K562 (cell line): ENCODE data around the gene PYDC2. TPM values are rescaled to one million over a fixed set of nuclear protein-coding genes. Genes with fewer than 3 reads are reported as not detected.

Source experiments
- ATAC-seq: fragments of 200-7000 bp; cut with Tn5 transposase; 3 replicates; pipeline ENCODE4 v1.9.1; 2020; ENCODE audit warnings: moderate library complexity
- BruUV-seq: library from RNA; stranded (reverse); fragments of 400-500 nt; replicated peaks from 2 replicates; lab custom pipeline; 2021; lab: Mats Ljungman, UMichigan
- CTCF ChIA-PET: fragments of 300-600 bp; formaldehyde crosslinking; extraction: SDS; loops from one replicate; lab custom pipeline; 2021; ENCODE audit warnings: low intra/inter-chr PET ratio; lab: Yijun Ruan, JAX
- POLR2A ChIA-PET: fragments of 300-600, 350-650 bp; sonication (Branson Sonifier 250); formaldehyde crosslinking; extraction: SDS; loops from one replicate; lab custom pipeline; 2021; ENCODE audit warnings: antibody characterized with exemption, inconsistent platforms; lab: Yijun Ruan, JAX
- DNase-seq, 4 experiments: peaks; one replicate each; pipeline versions ENCODE4 v3.0.0 to v3.0.0-alpha.2; 2011 to 2018; ENCODE audit warnings: low spot score in 3 of 4, mixed read lengths in 3 of 4; ENCODE audit errors: extremely low read depth in 1 of 4
- FAIRE-seq: peaks from 2 replicates; lab custom pipeline; 2011; peaks lifted over from hg19 to GRCh38; lab: Jason Lieb, UNC
- H2AFZ ChIP-seq: 2 replicates; pipeline ENCODE4 v1.6.0; 2011; ENCODE audit warnings: low read depth, low read length, control low read depth, inconsistent platforms
- H3K27ac ChIP-seq: fragments of 200-600 bp; 3 replicates; pipeline ENCODE4 v1.8.0; 2011; ENCODE audit warnings: low read depth, mild to moderate bottlenecking, control low read depth, inconsistent platforms, low read length, moderate library complexity, mixed read lengths; ENCODE audit errors: extremely low read depth
- H3K27me3 ChIP-seq, 2 experiments: fragments of 300-600 bp in 1 of 2; 2 replicates in 1 of 2; 3 replicates in 1 of 2; pipeline versions ENCODE4 v1.6.0 to v1.8.0; 2011; ENCODE audit warnings: inconsistent platforms in 2 of 2, low read length in 2 of 2, mild to moderate bottlenecking in 1 of 2, mixed read lengths in 1 of 2, moderate library complexity in 1 of 2; ENCODE audit not compliant: control insufficient read depth in 2 of 2, insufficient read depth in 2 of 2
- H3K36me3 ChIP-seq: fragments of 300-600 bp; 3 replicates; pipeline ENCODE4 v1.8.0; 2011; ENCODE audit warnings: mild to moderate bottlenecking, low read length, inconsistent platforms; ENCODE audit not compliant: control insufficient read depth, insufficient read depth
- H3K4me1 ChIP-seq, 2 experiments: fragments of 200-600 bp in 1 of 2; replicated peaks in 1 of 2; 2 replicates in 1 of 2; 3 replicates in 1 of 2; pipeline versions ENCODE4 v1.5.1 to v1.8.0; 2011; ENCODE audit warnings: inconsistent platforms in 2 of 2, low read length in 2 of 2, mild to moderate bottlenecking in 1 of 2, mixed read lengths in 1 of 2, moderate library complexity in 1 of 2; ENCODE audit not compliant: control insufficient read depth in 2 of 2, insufficient read depth in 2 of 2
- H3K4me2 ChIP-seq: 2 replicates; pipeline ENCODE4 v1.6.1; 2011; ENCODE audit warnings: low read length, control low read depth, inconsistent platforms, mixed read lengths; ENCODE audit not compliant: insufficient read depth
- H3K4me3 ChIP-seq: fragments of 200-600 bp; sonication (generic), shearing (Covaris generic); 2 replicates; pipeline ENCODE4 v1.5.1; 2016; ENCODE audit warnings: control low read depth, inconsistent platforms
- H3K79me2 ChIP-seq: fragments of 200-600 bp; 3 replicates; pipeline ENCODE4 v1.8.0; 2011; ENCODE audit warnings: low read length, inconsistent platforms; ENCODE audit not compliant: control insufficient read depth, insufficient read depth
- H3K9ac ChIP-seq, 2 experiments: 2 replicates each; pipeline versions ENCODE4 v1.6.0 to v1.6.1; 2011; ENCODE audit warnings: low read depth in 2 of 2, low read length in 2 of 2, control low read depth in 1 of 2, inconsistent platforms in 1 of 2, mild to moderate bottlenecking in 1 of 2, mixed read lengths in 1 of 2; ENCODE audit not compliant: insufficient read depth in 1 of 2
- H3K9me1 ChIP-seq: one replicate; pipeline ENCODE4 v1.6.0; 2011; ENCODE audit warnings: inconsistent platforms, mild to moderate bottlenecking, low read length, moderate library complexity; ENCODE audit not compliant: control insufficient read depth, insufficient read depth
- H3K9me3 ChIP-seq: replicated peaks from 2 replicates; pipeline ENCODE4 v1.5.1; 2011; ENCODE audit warnings: low read depth, low read length, inconsistent platforms; ENCODE audit not compliant: control insufficient read depth, insufficient read depth
- H4K20me1 ChIP-seq: replicated peaks from 2 replicates; pipeline ENCODE4 v1.6.1; 2011; ENCODE audit warnings: low read length, inconsistent platforms, mixed read lengths; ENCODE audit not compliant: control insufficient read depth, insufficient read depth
- BRF1 ChIP-seq: IDR thresholded peaks from 3 replicates; pipeline ENCODE4 v1.6.1; 2011; ENCODE audit warnings: borderline replicate concordance, mild to moderate bottlenecking; ENCODE audit not compliant: insufficient read length; ENCODE audit errors: extremely low read depth
- HLTF ChIP-seq: fragments of 450-650 bp; IDR thresholded peaks from 2 replicates; pipeline ENCODE4 v1.6.1; 2016
- TSC22D4 ChIP-seq: fragments of 450-650 bp; IDR thresholded peaks from 2 replicates; pipeline ENCODE4 v1.6.1; 2016; ENCODE audit warnings: missing genetic modification characterization, missing biosample characterization, control low read depth
- XRCC4 ChIP-seq: IDR thresholded peaks from one replicate; pipeline ENCODE4 v1.6.1; 2011; ENCODE audit not compliant: insufficient read depth, insufficient read length; ENCODE audit errors: extremely low read depth
- ZBTB1 ChIP-seq: sonication (generic); formaldehyde crosslinking; IDR thresholded peaks from 2 replicates; pipeline ENCODE4 v1.8.1; 2023; ENCODE audit warnings: missing genetic modification reagents, low read depth, mild to moderate bottlenecking, borderline replicate concordance
- ZFP1 ChIP-seq: fragments of 450-650 bp; formaldehyde crosslinking; IDR thresholded peaks from 2 replicates; pipeline ENCODE4 v1.4.0; 2020; ENCODE audit warnings: mild to moderate bottlenecking, mixed read lengths
- ZNF778 ChIP-seq: fragments of 450-650 bp; formaldehyde crosslinking; IDR thresholded peaks from 2 replicates; pipeline ENCODE4 v1.4.0; 2020; ENCODE audit warnings: mild to moderate bottlenecking, moderate library complexity
- whole genome bisulfite sequencing: fragments of 100-300 bp; shearing (Covaris generic); methylation state at CpG from one replicate; pipeline ENCODE4 v1.1.6; 2016; ENCODE audit warnings: low coverage, mixed read lengths; ENCODE audit not compliant: insufficient coverage; ENCODE audit errors: missing lambda C conversion rate; 5-methylcytosine and 5-hydroxymethylcytosine counted together
- in situ Hi-C: fragments of 300-500 bp; cut with MboI; formaldehyde crosslinking; loops from 4 replicates; pipeline ENCODE4 v1.15.0; 2018; ENCODE audit warnings: inconsistent platforms, mixed read lengths
- intact Hi-C: fragments of 100-400 bp; cut with micrococcal nuclease; formaldehyde crosslinking; loops from 2 replicates; pipeline ENCODE4 v1.14.2; 2022
- polyA plus RNA-seq, 8 experiments: library from polyadenylated mRNA; depleted of rRNA in 4 of 8; stranded (reverse) in 5 of 8; unstranded in 3 of 8; fragments of >200 nt; fragmentation: Nextera tagmentation in 2 of 8; fragmentation: Illumina TruSeq in 1 of 8; extraction: Ambion mirVana in 2 of 8; extraction: Trizol in 1 of 8; gene quantifications; 2 replicates each; pipeline versions ENCODE4 v1.2.1 to v1.2.3, GENCODE V29; 2011 to 2014; ENCODE audit warnings: inconsistent platforms in 1 of 8, missing spikeins in 1 of 8
- total RNA-seq, 7 experiments: library from RNA; depleted of rRNA in 6 of 7; stranded (reverse); fragments of >200 nt in 6 of 7; fragmentation: Illumina TruSeq in 2 of 7; extraction: Trizol in 2 of 7; gene quantifications; 2 replicates each; pipeline versions ENCODE4 v1.2.1 to v1.2.3, GENCODE V29; 2011 to 2021; ENCODE audit warnings: low replicate concordance in 1 of 7

Gene PYDC2
- total and polyA plus RNA-seq, 9 of the 15 experiments (the other 6 are each of a cell fraction or from before 2014, with no cell fraction given) = 4.0 to 7.6 (median 5.1) TPM; not detected in 5

DNA sequence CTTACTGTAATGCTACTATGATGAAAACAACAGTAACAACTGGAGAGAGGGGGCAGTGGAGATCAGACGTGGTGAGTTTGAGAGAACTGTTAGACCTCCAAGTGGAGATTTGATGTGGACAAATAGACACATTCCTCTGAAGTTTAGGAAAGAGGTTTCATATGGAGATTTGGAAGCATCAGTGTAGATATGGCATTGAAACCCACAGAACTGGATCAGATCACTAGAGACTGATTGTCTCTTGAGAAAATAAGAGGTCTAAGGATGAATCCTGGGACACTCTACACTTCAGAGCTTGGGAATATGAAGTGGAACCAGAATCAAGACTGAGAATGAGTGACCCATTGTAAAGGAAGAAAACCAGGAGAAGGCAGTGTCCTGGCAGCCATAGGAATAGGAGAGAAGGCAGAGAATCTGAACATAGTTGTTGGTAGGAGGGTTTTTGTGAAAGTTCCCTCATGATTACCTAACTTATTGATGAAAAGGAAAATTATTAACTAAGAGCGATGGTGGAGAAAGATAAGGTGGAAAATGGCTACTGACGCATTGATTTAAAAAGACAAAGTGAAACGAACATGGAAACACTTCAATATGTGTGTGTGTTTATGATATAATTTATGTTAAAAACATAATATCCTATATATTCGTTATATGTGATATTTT lies 29.7 kb upstream of the PYDC2 start:
- BruUV-seq = no TSS peak
- FAIRE-seq (no peak), DNase-seq (no peak), ATAC-seq (no peak)
- H3K4me3 ChIP-seq = no peak overlapping the region
- ChIA-PET CTCF (no interaction called here), POLR2A (interaction anchor here (0.8 kb wide), 1 partner anchor 18 kb away, joined by 3 read pairs; no protein-coding TSS in a partner anchor)
- no peaks in the 10 kb centered on the region; a peak in 1 of 5 replicates for H3K4me1 ChIP-seq
- TF ChIP-seq TSC22D4 (tag) (no peak), ZBTB1 (CRISPR knock-in tag) (no peak), XRCC4 (no peak), BRF1 (no peak), ZFP1 (no peak), ZNF778 (CRISPR knock-in tag) (no peak), HLTF (no peak)
- H4K20me1 ChIP-seq = no peaks in the 10 kb centered on the region; the same call in 1 of the 2 replicates
- peaks cover 17% of the 10 kb centered on the region for H3K36me3 ChIP-seq
- H3K9me1 ChIP-seq = no peaks in the 10 kb centered on the region
- H3K27me3 ChIP-seq = no peaks in the 10 kb centered on the region
- in situ Hi-C loops = no loop called here
- no peak overlapping the region for H3K27ac ChIP-seq
- H3K9me3 ChIP-seq = no peaks in the 10 kb centered on the region
- H3K9ac ChIP-seq = no peak overlapping the region
- intact Hi-C loops = no loop called here
- H3K79me2 ChIP-seq = peaks cover 94% of the 10 kb centered on the region
- H3K4me2 ChIP-seq = no peak overlapping the region
- no peak overlapping the region for H2AFZ ChIP-seq
- WGBS = 70% methylated on average over 5 of the region's 5 CpGs
